PC-3 (cell line): ENCODE measurements around the gene MAP10. TPM values are rescaled to one million over a fixed set of nuclear protein-coding genes. Genes with fewer than 3 reads are reported as not detected.

ENCODE experiments used
- ATAC-seq: fragments of 200-7000 bp; cut with Tn5 transposase; 2 replicates; pipeline ENCODE4 v1.9.1; 2020; ENCODE audit warnings: mild to moderate bottlenecking, moderate library complexity
- BruUV-seq: library from RNA; stranded (reverse); fragments of 400-500 nt; replicated peaks from 2 replicates; lab custom pipeline; 2021; lab: Mats Ljungman, UMichigan
- CTCF ChIA-PET: fragments of 300-600 bp; sonication (Branson Sonifier 250); formaldehyde crosslinking; loops from one replicate; lab custom pipeline; 2022; ENCODE audit warnings: antibody characterized with exemption; lab: Charles Lee
- POLR2A ChIA-PET: fragments of 300-600 bp; sonication (Branson Sonifier 250); formaldehyde crosslinking; loops from one replicate; lab custom pipeline; 2022; ENCODE audit warnings: antibody characterized with exemption; ENCODE audit not compliant: unreplicated experiment; lab: Charles Lee
- DNase-seq: peaks from one replicate; pipeline ENCODE4 v3.0.0-alpha.2; 2015
- H2AFZ ChIP-seq: fragments of 300-600 bp; sonication (generic); 2 replicates; pipeline ENCODE4 v1.6.0; 2016; ENCODE audit warnings: antibody characterized with exemption, low read length
- H3F3A ChIP-seq: fragments of 300-600 bp; sonication (generic); one replicate; pipeline ENCODE4 v1.6.0; 2017; ENCODE audit warnings: antibody characterized with exemption, low read length, control low read depth, mild to moderate bottlenecking; ENCODE audit not compliant: unreplicated experiment
- H3K27ac ChIP-seq: fragments of 300-600 bp; sonication (generic); 2 replicates; pipeline ENCODE4 v1.5.1; 2016; ENCODE audit warnings: mild to moderate bottlenecking, low read length
- H3K27me3 ChIP-seq: fragments of 300-600 bp; sonication (generic); 2 replicates; pipeline ENCODE4 v1.6.1; 2016; ENCODE audit warnings: low read length, mixed read lengths
- H3K36me3 ChIP-seq: fragments of 300-600 bp; sonication (generic); 2 replicates; pipeline ENCODE4 v1.6.1; 2016; ENCODE audit warnings: low read depth, mixed run types, low read length, mixed read lengths
- H3K4me1 ChIP-seq: fragments of 300-600 bp; sonication (generic); 2 replicates; pipeline ENCODE4 v1.5.1; 2016; ENCODE audit warnings: low read length; ENCODE audit not compliant: insufficient read depth
- H3K4me2 ChIP-seq: fragments of 300-600 bp; sonication (generic); 2 replicates; pipeline ENCODE4 v1.6.0; 2016; ENCODE audit warnings: low read length
- H3K4me3 ChIP-seq: fragments of 300-600 bp; sonication (generic); 2 replicates; pipeline ENCODE4 v1.5.1; 2016; ENCODE audit warnings: mild to moderate bottlenecking, low read length, mixed read lengths
- H3K79me2 ChIP-seq: fragments of 300-600 bp; sonication (generic); 2 replicates; pipeline ENCODE4 v1.6.1; 2017; ENCODE audit warnings: low read length, mixed read lengths
- H3K9ac ChIP-seq: fragments of 300-600 bp; sonication (generic); 2 replicates; pipeline ENCODE4 v1.6.0; 2016; ENCODE audit warnings: mild to moderate bottlenecking, low read length
- H3K9me2 ChIP-seq: fragments of 300-600 bp; sonication (generic); replicated peaks from 2 replicates; pipeline ENCODE4 v1.6.1; 2016; ENCODE audit warnings: mixed run types, low read length, mixed read lengths
- H3K9me3 ChIP-seq: fragments of 300-600 bp; sonication (generic); 2 replicates; pipeline ENCODE4 v1.6.1; 2016; ENCODE audit warnings: low read length, mixed read lengths
- H4K20me1 ChIP-seq: fragments of 300-600 bp; sonication (generic); 2 replicates; pipeline ENCODE4 v1.6.1; 2016; ENCODE audit warnings: low read length, mixed read lengths
- CTCF ChIP-seq: fragments of 300-600 bp; sonication (generic); conservative IDR thresholded peaks from 2 replicates; pipeline ENCODE4 v1.5.1; 2017; ENCODE audit warnings: antibody characterized with exemption, low read depth, mild to moderate bottlenecking, low read length
- EZH2 ChIP-seq: fragments of 300-600 bp; sonication (generic); IDR thresholded peaks from one replicate; pipeline ENCODE4 v1.6.1; 2017; ENCODE audit warnings: antibody characterized with exemption, mild to moderate bottlenecking, low read length; ENCODE audit not compliant: unreplicated experiment
- EZH2phosphoT487 ChIP-seq: fragments of 300-600 bp; sonication (generic); IDR thresholded peaks from 2 replicates; pipeline ENCODE4 v1.6.1; 2018; ENCODE audit warnings: mild to moderate bottlenecking, antibody characterized with exemption, low read length, borderline replicate concordance
- intact Hi-C: fragments of 100-400 bp; cut with micrococcal nuclease; formaldehyde crosslinking; loops from 2 replicates; pipeline ENCODE4 v1.9.0; 2023
- total RNA-seq: library from RNA; depleted of rRNA; stranded (reverse); fragments of >200 nt; gene quantifications from 2 replicates; pipeline ENCODE4 v1.2.3, GENCODE V29; 2014

MAP10 gene
- total RNA-seq, 1 experiment from 2014 or later: not detected

GRCh38 chr1:232830661-232831060 is 25.4 kb downstream of the MAP10 start:
- Histone ChIP-seq H2AFZ (no peak overlapping the region), H3K9ac (no peak overlapping the region), H4K20me1 (no peaks in the 10 kb centered on the region), H3K4me1 (no peaks in the 10 kb centered on the region), H3K27me3 (no peaks in the 10 kb centered on the region), H3K4me3 (no peak overlapping the region), H3K36me3 (no peaks in the 10 kb centered on the region), H3K4me2 (no peak overlapping the region), H3K27ac (no peak overlapping the region), H3F3A (no peaks in the 10 kb centered on the region), H3K9me3 (no peaks in the 10 kb centered on the region), H3K79me2 (no peaks in the 10 kb centered on the region), H3K9me2 (no peaks in the 10 kb centered on the region)
- no peak for DNase-seq
- BruUV-seq: no TSS peak
- intact Hi-C loops: no loop called here
- ChIA-PET CTCF (no interaction called here), POLR2A (no interaction called here)
- no peak for ATAC-seq
- TF ChIP-seq EZH2phosphoT487: no peak
- no peak for TF ChIP-seq EZH2
- no peak for TF ChIP-seq CTCF

- H3K4me3 ChIP-seq: no peak overlapping the region
- H4K20me1 ChIP-seq: no peaks in the 10 kb centered on the region
- peaks cover 2% of the 10 kb centered on the region; the same call in 1 of the 2 replicates for H3K4me1 ChIP-seq
- no peak overlapping the region for H3K27ac ChIP-seq
- CTCF ChIA-PET: no interaction called here
- POLR2A ChIA-PET: no interaction called here
- H2AFZ ChIP-seq: no peak overlapping the region
- no peaks in the 10 kb centered on the region for H3F3A ChIP-seq
- no peak overlapping the region for H3K4me2 ChIP-seq
- no peak for ATAC-seq
- intact Hi-C loops: no loop called here
- no peaks in the 10 kb centered on the region for H3K9me2 ChIP-seq
- H3K27me3 ChIP-seq: no peaks in the 10 kb centered on the region
- TF ChIP-seq EZH2phosphoT487 (no peak), CTCF (no peak), EZH2 (no peak)
- H3K79me2 ChIP-seq: no peaks in the 10 kb centered on the region
- no TSS peak for BruUV-seq
- no peaks in the 10 kb centered on the region for H3K36me3 ChIP-seq
- no peak for DNase-seq
- no peaks in the 10 kb centered on the region for H3K9me3 ChIP-seq
- H3K9ac ChIP-seq: no peak overlapping the region
These were observed 26.7 kb downstream of the MAP10 start for GRCh38 chr1:232831895-232832294.

- Histone ChIP-seq H3K9me2 (no peaks in the 10 kb centered on the region), H3K27ac (no peak overlapping the region), H3K9me3 (no peaks in the 10 kb centered on the region), H3K4me2 (no peak overlapping the region), H3K27me3 (no peaks in the 10 kb centered on the region), H3K79me2 (no peaks in the 10 kb centered on the region), H3K9ac (no peak overlapping the region), H3K4me1 (peaks cover 8% of the 10 kb centered on the region; the same call in 1 of the 2 replicates), H3F3A (no peaks in the 10 kb centered on the region), H2AFZ (no peak overlapping the region), H4K20me1 (no peaks in the 10 kb centered on the region), H3K4me3 (no peak overlapping the region), H3K36me3 (no peaks in the 10 kb centered on the region)
- intact Hi-C loops: no loop called here
- ChIA-PET CTCF (no interaction called here), POLR2A (no interaction called here)
- DNase-seq: no peak
- no peak for TF ChIP-seq EZH2
- TF ChIP-seq CTCF: no peak
- TF ChIP-seq EZH2phosphoT487: no peak
- no peak for ATAC-seq
- no TSS peak for BruUV-seq
These were observed 28.9 kb downstream of the MAP10 start for GRCh38 chr1:232834066-232834465.
